HEK293 (cell line): ENCODE data around the gene DOCK4.

Source experiments
- CTCF ChIP-seq: fragments of 450-650 bp; formaldehyde crosslinking; IDR thresholded peaks from 2 replicates; pipeline ENCODE4 v1.5.1; 2016; ENCODE audit warnings: missing biosample characterization, missing genetic modification characterization
- GLI4 ChIP-seq: fragments of 450-650 bp; formaldehyde crosslinking; IDR thresholded peaks from 2 replicates; pipeline ENCODE4 v1.5.1; 2016; ENCODE audit warnings: missing biosample characterization, missing genetic modification characterization
- INSM2 ChIP-seq: fragments of 450-650 bp; formaldehyde crosslinking; IDR thresholded peaks from 2 replicates; pipeline ENCODE4 v1.5.1; 2016; ENCODE audit warnings: missing biosample characterization, missing genetic modification characterization
- ZBTB21 ChIP-seq: fragments of 450-650 bp; formaldehyde crosslinking; IDR thresholded peaks from 2 replicates; pipeline ENCODE4 v1.5.1; 2017; ENCODE audit warnings: missing biosample characterization, missing genetic modification characterization
- ZNF18 ChIP-seq: fragments of 450-650 bp; formaldehyde crosslinking; IDR thresholded peaks from 2 replicates; pipeline ENCODE4 v1.5.1; 2016; ENCODE audit warnings: missing biosample characterization, missing genetic modification characterization
- ZNF280D ChIP-seq: fragments of 450-650 bp; formaldehyde crosslinking; IDR thresholded peaks from 2 replicates; pipeline ENCODE4 v1.5.1; 2016; ENCODE audit warnings: missing biosample characterization, missing genetic modification characterization

GRCh38 chr7:112190120-112190519, 16.1 kb downstream of the DOCK4 start:
- TF ChIP-seq CTCF = no peak
- TF ChIP-seq INSM2 = no peak
- TF ChIP-seq ZNF280D (tag by site-specific recombination) = no peak
- no peak for TF ChIP-seq ZBTB21 (tag by site-specific recombination)
- TF ChIP-seq GLI4 = no peak
- no peak for TF ChIP-seq ZNF18 (tag by site-specific recombination)
